Activated gamma-delta T cell treated with Interleukin-2 at 50 U/mL for 16 hours (primary cell): ENCODE measurements around the gene CD2AP.

Experiments used
- DNase-seq: peaks from one replicate; pipeline ENCODE4 v3.0.0-alpha.2; 2020

Gene CD2AP

GRCh38 chr6:47648031-47648430 lies 170.4 kb downstream of the CD2AP start:
- DNase-seq: no peak

GRCh38 chr6:47650553-47651432 lies 173.2 kb downstream of the CD2AP start:
- DNase-seq: no peak

GRCh38 chr6:47651505-47651944 lies 173.9 kb downstream of the CD2AP start:
- DNase-seq: no peak

GRCh38 chr6:47653706-47654105 lies 176.1 kb downstream of the CD2AP start:
- no peak for DNase-seq

- no peak for DNase-seq
Observed at GRCh38 chr6:47654255-47654654, 176.7 kb downstream of the CD2AP start.

GRCh38 chr6:47655719-47656595 lies 178.4 kb downstream of the CD2AP start:
- no peak for DNase-seq

- no peak for DNase-seq
Observed at GRCh38 chr6:47661960-47662359, 184.4 kb downstream of the CD2AP start.

GRCh38 chr6:47663462-47664216 lies 186.1 kb downstream of the CD2AP start:
- DNase-seq: no peak

- no peak for DNase-seq
Observed at GRCh38 chr6:47665112-47665511, 187.5 kb downstream of the CD2AP start.

- no peak for DNase-seq
Observed at GRCh38 chr6:47669684-47670513, 192.3 kb downstream of the CD2AP start.

GRCh38 chr6:47670851-47671250 lies 193.3 kb downstream of the CD2AP start:
- DNase-seq: no peak

GRCh38 chr6:47671777-47672176 lies 194.2 kb downstream of the CD2AP start:
- no peak for DNase-seq

GRCh38 chr6:47672816-47673215 lies 195.2 kb downstream of the CD2AP start:
- no peak for DNase-seq

GRCh38 chr6:47674673-47675072 lies 197.1 kb downstream of the CD2AP start:
- no peak for DNase-seq
